ENCODE measurements around the gene SLC7A4.

- TF ChIP-seq POLR2A (IDR thresholded peaks at IDR 0.05; ENCODE audit: low read depth, low read length) = no peak
- no peak for TF ChIP-seq POLR2AphosphoS5 (IDR thresholded peaks at IDR 0.05; ENCODE audit: low read depth, low read length)
- no peak for TF ChIP-seq TAF1 (IDR thresholded peaks at IDR 0.05; ENCODE audit: low read depth, low read length)
- TF ChIP-seq SPI1 (IDR thresholded peaks at IDR 0.05; ENCODE audit: low read depth, low read length) = no peak
- no peak for TF ChIP-seq POU2F2 (IDR thresholded peaks at IDR 0.05; ENCODE audit: low read depth, low read length)
- no peak for TF ChIP-seq PAX5 (IDR thresholded peaks at IDR 0.05; ENCODE audit: insufficient read depth, low read length, severe bottlenecking)
Observed at GRCh38 chr22:21030032-21030431, 2.3 kb downstream of the SLC7A4 start.

Data from GM12891 (cell line).